SU-DHL-6 (cell line): Measurements from ENCODE around the gene AACS.

Source experiments
- H2AFZ ChIP-seq: fragments of 200-600 bp; sonication (generic); 2 replicates; pipeline ENCODE4 v1.6.1; 2014; ENCODE audit warnings: low read depth, mild to moderate bottlenecking, moderate library complexity, mixed read lengths, antibody characterized with exemption, low read length; ENCODE audit not compliant: severe bottlenecking
- H3F3A ChIP-seq: fragments of 200-600 bp; shearing (Covaris generic); 2 replicates; pipeline ENCODE4 v1.6.0; 2016; ENCODE audit warnings: antibody characterized with exemption, mild to moderate bottlenecking; ENCODE audit not compliant: insufficient read depth
- H3K27ac ChIP-seq: fragments of 200-600 bp; sonication (generic); 2 replicates; pipeline ENCODE4 v1.5.1; 2016; ENCODE audit warnings: low read depth, mild to moderate bottlenecking, low read length, moderate library complexity, mixed read lengths
- H3K27me3 ChIP-seq: fragments of 200-600 bp; sonication (generic), shearing (Covaris generic); 2 replicates; pipeline ENCODE4 v1.6.0; 2014; ENCODE audit warnings: mild to moderate bottlenecking, low read length
- H3K36me3 ChIP-seq: fragments of 200-600 bp; sonication (generic); 2 replicates; pipeline ENCODE4 v1.6.1; 2014; ENCODE audit warnings: mild to moderate bottlenecking, low read length, mixed read lengths
- H3K4me2 ChIP-seq: fragments of 300-600, 200-600 bp; shearing (Covaris generic), sonication (generic); 2 replicates; pipeline ENCODE4 v1.6.0; 2014; ENCODE audit warnings: low read length, low read depth, mild to moderate bottlenecking; ENCODE audit not compliant: poor library complexity, severe bottlenecking
- H3K4me3 ChIP-seq: fragments of 200-600 bp; sonication (generic); 2 replicates; pipeline ENCODE4 v1.5.1; 2014; ENCODE audit warnings: antibody characterized with exemption, low read length, mild to moderate bottlenecking, mixed read lengths; ENCODE audit not compliant: insufficient read depth, poor library complexity, severe bottlenecking
- H3K79me2 ChIP-seq: fragments of 200-600 bp; sonication (generic); 2 replicates; pipeline ENCODE4 v1.6.1; 2014; ENCODE audit warnings: mild to moderate bottlenecking, low read length, moderate library complexity; ENCODE audit not compliant: insufficient read depth
- H3K9ac ChIP-seq: fragments of 200-600 bp; sonication (generic); 2 replicates; pipeline ENCODE4 v1.7.0; 2014; ENCODE audit warnings: mild to moderate bottlenecking, low read length
- H3K9me2 ChIP-seq: fragments of 200-600 bp; sonication (generic); replicated peaks from 2 replicates; pipeline ENCODE4 v1.6.1; 2014; ENCODE audit warnings: low read length; ENCODE audit not compliant: insufficient read depth
- H3K9me3 ChIP-seq: fragments of 200-600 bp; sonication (generic); 2 replicates; pipeline ENCODE4 v1.6.1; 2014; ENCODE audit warnings: low read length, mixed read lengths; ENCODE audit not compliant: insufficient read depth
- H4K20me1 ChIP-seq: fragments of 200-600 bp; sonication (generic); 2 replicates; pipeline ENCODE4 v1.6.1; 2014; ENCODE audit warnings: low read depth, mild to moderate bottlenecking, antibody characterized with exemption, low read length, moderate library complexity, mixed read lengths
- CTCF ChIP-seq: fragments of 200-600 bp; sonication (generic); IDR thresholded peaks from one replicate; pipeline ENCODE4 v1.5.1; 2017; ENCODE audit warnings: antibody characterized with exemption, mild to moderate bottlenecking, low read length, moderate library complexity; ENCODE audit not compliant: insufficient read depth, poor library complexity, severe bottlenecking
- EZH2phosphoT487 ChIP-seq: fragments of 200-600 bp; sonication (generic), shearing (Covaris generic); conservative IDR thresholded peaks from 2 replicates; pipeline ENCODE4 v1.6.1; 2018; ENCODE audit warnings: mild to moderate bottlenecking, antibody characterized with exemption, low read length, moderate library complexity, mixed read lengths

Gene AACS

GRCh38 chr12:125114365-125115141, 49.3 kb downstream of the AACS start:
- H3F3A ChIP-seq = no peaks in the 10 kb centered on the region
- no peaks in the 10 kb centered on the region for H3K79me2 ChIP-seq
- no peaks in the 10 kb centered on the region for H3K27me3 ChIP-seq
- H3K9me2 ChIP-seq = no peaks in the 10 kb centered on the region
- no peak overlapping the region for H2AFZ ChIP-seq
- no peak overlapping the region for H3K4me3 ChIP-seq
- no peaks in the 10 kb centered on the region for H3K36me3 ChIP-seq
- no peaks in the 10 kb centered on the region for H4K20me1 ChIP-seq
- H3K27ac ChIP-seq = no peak overlapping the region
- no peak overlapping the region for H3K4me2 ChIP-seq
- no peaks in the 10 kb centered on the region for H3K9me3 ChIP-seq
- H3K9ac ChIP-seq = no peak overlapping the region
- TF ChIP-seq CTCF (no peak), EZH2phosphoT487 (no peak)

GRCh38 chr12:125120566-125120965, 55.3 kb downstream of the AACS start:
- Histone ChIP-seq H3K27ac (no peak overlapping the region), H3F3A (no peaks in the 10 kb centered on the region; the same call in 1 of the 2 replicates), H3K27me3 (no peaks in the 10 kb centered on the region), H3K4me2 (no peak overlapping the region), H3K9ac (no peak overlapping the region), H3K9me2 (no peaks in the 10 kb centered on the region), H3K36me3 (no peaks in the 10 kb centered on the region), H3K4me3 (no peak overlapping the region), H4K20me1 (no peaks in the 10 kb centered on the region), H3K79me2 (no peaks in the 10 kb centered on the region), H2AFZ (no peak overlapping the region), H3K9me3 (no peaks in the 10 kb centered on the region)
- TF ChIP-seq CTCF (no peak), EZH2phosphoT487 (no peak)

- H3K4me2 ChIP-seq = no peak overlapping the region
Observed at GRCh38 chr12:125121106-125121505, 55.9 kb downstream of the AACS start.

More at GRCh38 chr12:125121106-125121505, 55.9 kb downstream of the AACS start:
- Histone ChIP-seq H3K9me2 (no peaks in the 10 kb centered on the region), H3K36me3 (no peaks in the 10 kb centered on the region), H3K9ac (no peak overlapping the region), H3F3A (no peaks in the 10 kb centered on the region; the same call in 1 of the 2 replicates), H4K20me1 (no peaks in the 10 kb centered on the region), H2AFZ (no peak overlapping the region), H3K9me3 (no peaks in the 10 kb centered on the region), H3K27me3 (no peaks in the 10 kb centered on the region), H3K27ac (no peak overlapping the region), H3K4me3 (no peak overlapping the region), H3K79me2 (no peaks in the 10 kb centered on the region)
- TF ChIP-seq CTCF (no peak), EZH2phosphoT487 (no peak)
